HepG2 (cell line): ENCODE results near the gene PDGFD. TPM values are rescaled to one million over a fixed set of nuclear protein-coding genes. Genes with fewer than 3 reads are reported as not detected.

Source experiments
- ATAC-seq: fragments of 200-7000 bp; cut with Tn5 transposase; 3 replicates; pipeline ENCODE4 v1.9.1; 2020; ENCODE audit warnings: mild to moderate bottlenecking, moderate library complexity
- BruUV-seq: library from RNA; stranded (reverse); fragments of 400-500 nt; replicated peaks from 2 replicates; lab custom pipeline; 2021; lab: Mats Ljungman, UMichigan
- CTCF ChIA-PET: fragments of 300-600 bp; formaldehyde crosslinking; extraction: SDS; loops from one replicate; lab custom pipeline; 2021; ENCODE audit warnings: low total read pairs, inconsistent platforms, low intra/inter-chr PET ratio; lab: Yijun Ruan, JAX
- POLR2A ChIA-PET: fragments of 350-600 bp; sonication (Branson Sonifier 250); formaldehyde crosslinking; loops from one replicate; lab custom pipeline; 2020; ENCODE audit warnings: antibody characterized with exemption, inconsistent platforms; lab: Yijun Ruan, JAX
- DNase-seq: peaks from one replicate; pipeline ENCODE4 v3.0.0-alpha.2; 2015; ENCODE audit warnings: low spot score
- FAIRE-seq: peaks from 3 replicates; lab custom pipeline; 2011; peaks lifted over from hg19 to GRCh38; lab: Jason Lieb, UNC
- H2AFZ ChIP-seq: one replicate; pipeline ENCODE4 v1.6.1; 2011; ENCODE audit warnings: low read length, inconsistent platforms
- H3K27ac ChIP-seq: fragments of 300-600 bp; 3 replicates; pipeline ENCODE4 v1.8.0; 2011; ENCODE audit warnings: mixed run types, mild to moderate bottlenecking, mixed read lengths, low read length, inconsistent platforms; ENCODE audit not compliant: insufficient read depth; ENCODE audit errors: extremely low read length
- H3K27me3 ChIP-seq, 2 experiments: fragments of 200-600 bp in 1 of 2; 2 replicates in 1 of 2; 3 replicates in 1 of 2; pipeline versions ENCODE4 v1.6.0 to v1.8.0; 2011; ENCODE audit warnings: low read length in 2 of 2, mild to moderate bottlenecking in 2 of 2, moderate library complexity in 2 of 2, inconsistent platforms in 1 of 2; ENCODE audit not compliant: insufficient read depth in 2 of 2, control insufficient read depth in 1 of 2
- H3K36me3 ChIP-seq, 2 experiments: fragments of 200-600 bp in 1 of 2; replicated peaks in 1 of 2; 2 replicates in 1 of 2; 3 replicates in 1 of 2; pipeline versions ENCODE4 v1.5.1 to v1.8.0; 2011; ENCODE audit warnings: low read length in 2 of 2, inconsistent platforms in 1 of 2; ENCODE audit not compliant: insufficient read depth in 2 of 2, control insufficient read depth in 1 of 2
- H3K4me1 ChIP-seq: 2 replicates; pipeline ENCODE4 v1.5.1; 2012; ENCODE audit warnings: low read length, inconsistent platforms; ENCODE audit not compliant: insufficient read depth
- H3K4me2 ChIP-seq: 2 replicates; pipeline ENCODE4 v1.6.0; 2011; ENCODE audit warnings: low read depth, low read length, inconsistent platforms
- H3K4me3 ChIP-seq, 3 experiments: fragments of 200-600 bp in 1 of 3; sonication (generic), shearing (Covaris generic) in 1 of 3; replicated peaks in 1 of 3; 2 replicates each; pipeline ENCODE4 v1.5.1; 2011 to 2016; ENCODE audit warnings: low read length in 3 of 3, inconsistent platforms in 2 of 3, low read depth in 2 of 3, mild to moderate bottlenecking in 2 of 3, control low read depth in 1 of 3, mixed read lengths in 1 of 3; ENCODE audit not compliant: insufficient read depth in 1 of 3
- H3K79me2 ChIP-seq: one replicate; pipeline ENCODE4 v1.6.1; 2011; ENCODE audit warnings: low read length, inconsistent platforms; ENCODE audit not compliant: insufficient read depth
- H3K9ac ChIP-seq: 2 replicates; pipeline ENCODE4 v1.6.0; 2011; ENCODE audit warnings: mild to moderate bottlenecking, low read depth, low read length, inconsistent platforms; ENCODE audit not compliant: insufficient read depth
- H3K9me3 ChIP-seq: 2 replicates; pipeline ENCODE4 v1.5.1; 2012; ENCODE audit warnings: mild to moderate bottlenecking, low read length
- H4K20me1 ChIP-seq: 2 replicates; pipeline ENCODE4 v1.6.0; 2011; ENCODE audit warnings: inconsistent platforms, mild to moderate bottlenecking, low read length, moderate library complexity; ENCODE audit not compliant: insufficient read depth
- BORCS8-MEF2B ChIP-seq: sonication (generic); formaldehyde crosslinking; IDR thresholded peaks from 2 replicates; pipeline ENCODE4 v1.8.0; 2022; ENCODE audit warnings: mild to moderate bottlenecking, missing genetic modification reagents
- HOXA5 ChIP-seq: sonication (generic); formaldehyde crosslinking; IDR thresholded peaks from 2 replicates; pipeline ENCODE4 v1.4.0; 2020; ENCODE audit warnings: missing genetic modification reagents
- ZBTB7B ChIP-seq: sonication (generic); formaldehyde crosslinking; IDR thresholded peaks from 2 replicates; pipeline ENCODE4 v1.4.0; 2020; ENCODE audit warnings: missing genetic modification reagents
- ZNF530 ChIP-seq: sonication (generic); formaldehyde crosslinking; IDR thresholded peaks from 2 replicates; pipeline ENCODE4 v1.5.0; 2020; ENCODE audit warnings: low read depth, mild to moderate bottlenecking, missing genetic modification reagents
- WGBS: methylation state at CpG from one replicate; pipeline ENCODE4 v1.1.6; 2017; ENCODE audit warnings: low lambda C conversion rate; 5-methylcytosine and 5-hydroxymethylcytosine counted together
- in situ Hi-C: cut with HindIII; loops from 2 replicates; pipeline ENCODE4 v1.10.0; 2017; ENCODE audit warnings: low pct_unique_long_range_greater_than_20kb; ENCODE audit not compliant: extremely low pct_ligation_motif_present
- intact Hi-C: fragments of 100-400 bp; cut with micrococcal nuclease; formaldehyde crosslinking; loops from one replicate; pipeline ENCODE4 v1.10.0; 2022; ENCODE audit not compliant: unreplicated experiment
- polyA plus RNA-seq, 8 experiments: library from polyadenylated mRNA; depleted of rRNA in 3 of 8; stranded (reverse) in 7 of 8; unstranded in 1 of 8; fragments of >200 nt; fragmentation: Illumina TruSeq in 4 of 8; extraction: Trizol in 4 of 8; gene quantifications; 2 replicates each; pipeline versions ENCODE4 v1.2.1 to v1.2.3, GENCODE V29; 2011 to 2016; ENCODE audit warnings: low read depth in 4 of 8, missing spikeins in 1 of 8, mixed read lengths in 1 of 8; ENCODE audit not compliant: insufficient read depth in 1 of 8
- total RNA-seq, 5 experiments: library from RNA; depleted of rRNA; stranded (reverse); fragments of >200 nt; fragmentation: Illumina TruSeq; extraction: Trizol; gene quantifications; 2 replicates each; pipeline ENCODE4 v1.2.3, GENCODE V29; 2016; ENCODE audit warnings: low read depth in 1 of 5
- TF ChIP-seq, protein P1 (sequence below): sonication (generic); formaldehyde crosslinking; IDR thresholded peaks from 2 replicates; pipeline ENCODE4 v1.5.0; 2020; ENCODE audit warnings: missing genetic modification reagents
- TF ChIP-seq, protein P2 (sequence below): sonication (generic); formaldehyde crosslinking; IDR thresholded peaks from 2 replicates; pipeline ENCODE4 v1.8.0; 2022; ENCODE audit warnings: mild to moderate bottlenecking, missing genetic modification reagents, moderate library complexity
- TF ChIP-seq, protein P3 (sequence below): sonication (generic); formaldehyde crosslinking; IDR thresholded peaks from 2 replicates; pipeline ENCODE4 v1.4.0; 2020; ENCODE audit warnings: low read depth, mild to moderate bottlenecking, missing genetic modification reagents

PDGFD gene
- total and polyA plus RNA-seq, 2 of the 13 experiments (the other 11 are each of a cell fraction or from before 2014, with no cell fraction given) = 0.09 to 0.29 TPM

DNA sequence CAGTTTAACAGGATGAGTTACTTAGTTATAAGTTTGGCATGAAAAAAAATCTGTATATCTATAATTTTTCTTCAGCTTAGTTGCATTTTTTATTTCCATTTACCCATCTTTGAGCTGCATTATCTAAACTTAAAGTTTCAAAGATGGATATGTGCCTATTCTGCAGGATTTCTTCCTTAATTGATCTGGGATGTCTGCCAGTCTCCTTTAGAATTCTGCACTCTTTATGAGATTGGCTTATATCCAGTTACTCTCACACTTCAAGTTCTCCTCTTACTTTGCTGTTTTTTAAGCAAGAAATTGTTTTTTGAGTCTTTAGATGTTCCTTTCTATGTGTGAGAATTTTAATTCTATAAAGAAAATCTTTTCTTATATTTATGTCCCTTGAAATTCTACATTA, 5.1 kb upstream of the PDGFD start:
- Histone ChIP-seq H3K36me3 (no peaks in the 10 kb centered on the region), H3K27ac (no peak overlapping the region), H2AFZ (no peak overlapping the region)
- DNase-seq = no peak
- POLR2A ChIA-PET = no interaction called here
- TF ChIP-seq, protein P1, sequence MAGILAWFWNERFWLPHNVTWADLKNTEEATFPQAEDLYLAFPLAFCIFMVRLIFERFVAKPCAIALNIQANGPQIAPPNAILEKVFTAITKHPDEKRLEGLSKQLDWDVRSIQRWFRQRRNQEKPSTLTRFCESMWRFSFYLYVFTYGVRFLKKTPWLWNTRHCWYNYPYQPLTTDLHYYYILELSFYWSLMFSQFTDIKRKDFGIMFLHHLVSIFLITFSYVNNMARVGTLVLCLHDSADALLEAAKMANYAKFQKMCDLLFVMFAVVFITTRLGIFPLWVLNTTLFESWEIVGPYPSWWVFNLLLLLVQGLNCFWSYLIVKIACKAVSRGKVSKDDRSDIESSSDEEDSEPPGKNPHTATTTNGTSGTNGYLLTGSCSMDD (CRISPR knock-in tag) = no peak
- TF ChIP-seq, all 625 proteins: peak for 0
- H3K27me3 ChIP-seq = no peaks in the 10 kb centered on the region
- no peaks in the 10 kb centered on the region for H4K20me1 ChIP-seq
- no peak overlapping the region for H3K9ac ChIP-seq
- intact Hi-C loops = no loop called here
- no peak overlapping the region for H3K4me2 ChIP-seq
- H3K79me2 ChIP-seq = no peaks in the 10 kb centered on the region
- H3K4me1 ChIP-seq = no peaks in the 10 kb centered on the region
- H3K9me3 ChIP-seq = no peaks in the 10 kb centered on the region
- H3K4me3 ChIP-seq = no peak overlapping the region
- CTCF ChIA-PET = no interaction called here
- ATAC-seq (no peak), FAIRE-seq (no peak)
- in situ Hi-C loops = no loop called here
- BruUV-seq = no TSS peak

DNA sequence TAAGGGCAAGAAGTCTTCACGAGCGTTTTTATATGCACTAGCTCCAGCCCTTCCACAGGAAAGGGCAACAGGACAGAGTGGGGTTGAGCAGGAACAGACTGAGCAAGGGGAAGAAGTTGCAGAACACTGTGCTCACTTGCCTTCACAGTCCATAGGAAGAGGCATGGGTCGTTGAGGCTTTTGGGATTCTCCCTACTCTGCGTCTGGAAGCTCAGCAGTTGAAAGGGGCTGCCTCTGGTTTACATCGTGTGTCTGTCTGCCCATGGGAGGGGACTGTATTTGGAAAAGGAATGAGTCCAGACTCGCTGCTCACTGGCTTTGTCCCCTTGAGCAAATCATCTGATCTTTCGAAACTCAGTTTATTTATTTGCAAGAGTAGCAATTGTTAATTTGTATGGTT, 1.1 kb upstream of the PDGFD start:
- H3K9ac ChIP-seq = no peak overlapping the region
- in situ Hi-C loops = no loop called here
- peaks cover 0 to 2% of the 10 kb centered on the region in 2 experiments; a peak in 1 of 5 replicates for H3K27me3 ChIP-seq
- ChIA-PET POLR2A (no interaction called here), CTCF (no interaction called here)
- H2AFZ ChIP-seq = peak overlapping the region; percentile 56
- ATAC-seq = peak; percentile 14
- no peak overlapping the region for H3K27ac ChIP-seq
- 0% methylated on average over 6 of the region's 7 CpGs for WGBS
- no peak overlapping the region for H3K4me3 ChIP-seq
- H3K4me1 ChIP-seq = peaks cover 5% of the 10 kb centered on the region; the same call in 1 of the 2 replicates
- H3K4me2 ChIP-seq = peak overlapping the region; percentile 74; the same call in 1 of the 2 replicates
- FAIRE-seq = no peak
- no peaks in the 10 kb centered on the region for H3K79me2 ChIP-seq
- BruUV-seq = no TSS peak
- intact Hi-C loops = no loop called here
- DNase-seq = no peak
- no peaks in the 10 kb centered on the region for H3K36me3 ChIP-seq
- H4K20me1 ChIP-seq = no peaks in the 10 kb centered on the region
- no peaks in the 10 kb centered on the region for H3K9me3 ChIP-seq
- TF ChIP-seq, protein P2, sequence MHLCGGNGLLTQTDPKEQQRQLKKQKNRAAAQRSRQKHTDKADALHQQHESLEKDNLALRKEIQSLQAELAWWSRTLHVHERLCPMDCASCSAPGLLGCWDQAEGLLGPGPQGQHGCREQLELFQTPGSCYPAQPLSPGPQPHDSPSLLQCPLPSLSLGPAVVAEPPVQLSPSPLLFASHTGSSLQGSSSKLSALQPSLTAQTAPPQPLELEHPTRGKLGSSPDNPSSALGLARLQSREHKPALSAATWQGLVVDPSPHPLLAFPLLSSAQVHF (CRISPR knock-in tag) = no peak
- TF ChIP-seq ZNF530 (CRISPR knock-in tag) = no peak
- TF ChIP-seq HOXA5 (CRISPR knock-in tag) = no peak
- no peak for TF ChIP-seq ZBTB7B (CRISPR knock-in tag)
- no peak for TF ChIP-seq BORCS8-MEF2B (CRISPR knock-in tag)
- TF ChIP-seq, protein P3, sequence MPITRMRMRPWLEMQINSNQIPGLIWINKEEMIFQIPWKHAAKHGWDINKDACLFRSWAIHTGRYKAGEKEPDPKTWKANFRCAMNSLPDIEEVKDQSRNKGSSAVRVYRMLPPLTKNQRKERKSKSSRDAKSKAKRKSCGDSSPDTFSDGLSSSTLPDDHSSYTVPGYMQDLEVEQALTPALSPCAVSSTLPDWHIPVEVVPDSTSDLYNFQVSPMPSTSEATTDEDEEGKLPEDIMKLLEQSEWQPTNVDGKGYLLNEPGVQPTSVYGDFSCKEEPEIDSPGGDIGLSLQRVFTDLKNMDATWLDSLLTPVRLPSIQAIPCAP (CRISPR knock-in tag) = no peak
